Loucy (cell line): ENCODE results near the gene TEX48.

Source experiments
- CTCF ChIP-seq: fragments of 200-600 bp; sonication (generic); conservative IDR thresholded peaks from 2 replicates; pipeline ENCODE4 v1.5.1; 2014; ENCODE audit warnings: mild to moderate bottlenecking, antibody characterized with exemption, low read length
- EZH2phosphoT487 ChIP-seq: fragments of 200-600 bp; IDR thresholded peaks from 2 replicates; pipeline ENCODE4 v1.6.1; 2018; ENCODE audit warnings: antibody characterized with exemption, mild to moderate bottlenecking, moderate library complexity, borderline replicate concordance

GRCh38 chr9:114664181-114664580 lies 17.8 kb downstream of the TEX48 start:
- TF ChIP-seq EZH2phosphoT487 (no peak), CTCF (no peak)
